PC-9 (cell line): ENCODE data around the gene ASIC4.

Experiments used
- CTCF ChIP-seq: fragments of 200-600 bp; sonication (generic); conservative IDR thresholded peaks from 2 replicates; pipeline ENCODE4 v1.6.1; 2017; ENCODE audit warnings: mixed run types, antibody characterized with exemption, mild to moderate bottlenecking, moderate library complexity
- EZH2 ChIP-seq: fragments of 200-600 bp; sonication (generic); IDR thresholded peaks from 2 replicates; pipeline ENCODE4 v1.8.0; 2017; ENCODE audit warnings: antibody characterized with exemption, low read depth

- TF ChIP-seq CTCF (no peak), EZH2 (no peak)
These were observed 47.2 kb upstream of the ASIC4 start for GRCh38 chr2:219466816-219467735.
